Dedifferentiated amniotic fluid mesenchymal stem cell (primary cell): ENCODE data around the gene TEX30.
"Not testable (repeated sequence)": the region's sequence is repeated elsewhere in the genome, so short reads cannot be mapped to it uniquely, and the experiment has no call there.

Experiments used
- DNase-seq: peaks from one replicate; pipeline ENCODE4 v3.0.0-alpha.2; 2016; ENCODE audit errors: extremely low spot score

TEX30 gene

DNA sequence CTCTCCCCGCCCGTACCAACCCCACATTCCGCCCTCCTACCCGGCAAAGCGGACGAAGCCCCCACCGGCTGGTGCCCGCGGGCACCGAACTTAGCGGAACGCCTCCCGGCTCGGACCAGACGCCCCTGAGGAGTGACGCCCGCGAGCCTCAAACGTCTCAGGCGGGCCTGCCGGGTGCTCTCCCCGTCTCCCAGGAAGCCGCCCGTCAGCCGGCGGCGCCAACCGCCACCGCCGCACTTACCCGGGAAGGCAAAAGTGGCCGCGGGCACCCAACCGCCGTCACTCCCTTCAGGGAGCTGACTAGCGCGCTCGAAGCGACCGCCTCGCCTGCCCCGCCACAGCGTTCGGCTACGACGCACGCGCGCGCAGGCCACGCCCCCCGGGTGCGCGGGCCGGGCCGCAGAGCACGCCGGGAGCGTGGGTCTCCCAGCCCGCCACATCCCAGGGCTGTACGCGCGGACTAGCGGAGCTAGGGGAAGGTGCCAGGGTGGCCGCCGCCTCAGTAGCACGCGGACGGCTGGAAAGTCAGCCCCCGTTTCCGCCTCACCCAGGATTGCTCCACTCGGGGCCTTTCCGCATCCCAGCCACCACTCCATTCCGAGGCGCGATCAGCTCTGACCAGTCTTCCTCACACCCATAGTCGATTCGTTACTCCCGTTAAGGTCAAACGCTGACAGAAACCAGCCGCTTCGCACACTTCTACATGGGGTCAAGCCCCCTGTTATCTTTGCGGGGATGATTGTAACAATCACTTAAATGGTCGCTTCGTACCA, at the start of gene TEX30:
Gene TEX30 (minus strand): TSS at position 346 of the 773 bp plus-strand sequence. CDS start 3,760 bp downstream, outside the sequence.
- DNase-seq = peak; percentile 71

DNA sequence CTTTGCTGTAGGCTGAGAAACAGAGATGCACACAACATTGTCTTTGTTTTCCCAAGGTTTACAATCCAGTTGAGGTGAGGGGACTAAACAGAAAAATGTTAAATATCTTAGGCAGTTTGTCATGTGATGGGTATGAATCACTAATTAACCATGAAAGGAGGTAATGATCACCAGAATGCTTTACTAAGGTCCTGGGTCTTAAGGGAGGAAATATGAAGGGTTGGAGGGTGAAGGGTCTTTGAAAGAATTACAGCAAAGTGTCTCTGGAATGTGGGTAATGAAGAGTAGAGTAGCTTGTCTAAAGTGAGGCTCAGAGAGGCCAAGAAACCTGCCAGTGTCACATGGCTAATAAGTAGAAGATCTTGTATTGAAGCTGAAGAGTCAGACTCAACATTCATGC, 44.3 kb upstream of the TEX30 start:
- no peak for DNase-seq

DNA sequence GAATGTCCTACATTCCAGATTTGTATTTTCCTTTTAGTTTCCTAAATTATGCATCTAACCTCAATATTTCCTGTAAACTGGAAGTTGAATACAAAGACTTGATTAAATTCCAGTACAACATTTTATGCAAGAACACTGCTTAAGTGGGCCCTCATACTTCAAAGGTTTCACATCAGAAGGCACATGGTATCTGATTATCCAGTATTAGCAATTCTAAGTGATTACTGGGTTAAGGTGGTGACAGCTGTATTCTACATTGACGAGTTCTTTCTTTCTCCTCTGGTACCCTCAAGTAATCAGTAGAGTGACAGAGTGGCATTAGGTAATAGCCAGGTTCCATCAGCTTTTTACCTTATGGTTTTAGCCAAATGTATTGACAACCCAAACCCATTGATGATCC, 43.7 kb upstream of the TEX30 start:
- DNase-seq = no peak

DNA sequence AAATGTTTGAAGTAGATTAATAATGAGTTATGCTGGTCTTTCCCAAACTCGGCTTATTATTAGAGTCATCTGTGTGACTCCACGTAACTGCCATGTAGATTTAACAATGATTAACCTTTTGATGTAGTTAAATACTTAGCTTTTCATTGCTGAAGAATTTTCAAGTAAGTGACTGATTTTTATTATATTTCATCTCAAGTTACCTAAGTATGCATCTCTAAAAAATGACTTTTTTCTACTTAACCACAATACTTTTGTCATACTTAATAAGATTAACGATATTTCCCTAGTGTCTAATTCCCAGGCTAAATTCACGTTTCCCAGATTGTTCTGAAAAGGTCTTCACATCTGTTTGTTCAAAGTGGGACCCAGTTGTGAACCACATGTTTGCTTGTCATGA, 43.1 kb upstream of the TEX30 start:
- DNase-seq = no peak

DNA sequence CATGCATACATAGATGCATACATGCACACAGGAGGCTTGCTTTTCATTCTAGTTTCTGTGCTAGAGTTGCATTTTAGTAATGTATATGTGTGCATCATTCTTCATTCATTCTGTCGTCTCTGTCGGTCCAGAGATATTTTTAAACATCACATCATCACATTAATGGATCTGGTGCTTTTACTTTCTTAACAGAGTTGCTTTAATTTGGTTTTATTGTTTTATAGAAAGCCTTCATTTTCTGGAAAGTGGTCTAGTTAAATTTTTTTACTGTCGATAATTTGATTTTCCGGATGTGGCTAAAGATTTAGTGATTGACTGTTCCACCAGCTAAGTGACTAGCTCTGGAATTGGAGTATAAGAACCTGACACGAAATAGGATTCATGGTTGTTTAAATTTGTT, 42.2 kb upstream of the TEX30 start:
- DNase-seq = no peak

DNA sequence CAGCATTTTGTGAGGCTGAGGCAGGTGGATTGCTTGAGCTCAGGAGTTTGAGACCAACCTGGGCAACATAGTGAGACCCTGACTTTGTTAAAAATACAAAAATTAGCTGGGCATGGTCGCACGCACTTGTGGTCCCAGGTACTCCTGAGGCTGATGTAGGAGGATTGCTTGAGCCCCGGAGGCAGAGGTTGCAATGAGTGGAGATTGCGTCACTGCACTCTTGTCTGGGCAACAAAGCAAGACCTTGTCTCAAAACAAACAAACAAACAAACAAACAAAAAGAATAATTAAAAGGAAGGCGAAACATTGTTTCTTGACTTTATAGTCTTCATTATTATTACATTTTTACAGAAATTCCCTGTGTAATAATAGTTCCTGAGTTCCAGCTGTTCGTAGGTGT, 41.2 kb upstream of the TEX30 start:
- DNase-seq = no peak

- no peak for DNase-seq
These were observed 40.5 kb upstream of the TEX30 start for GRCh38 chr13:102814025-102814607.

DNA sequence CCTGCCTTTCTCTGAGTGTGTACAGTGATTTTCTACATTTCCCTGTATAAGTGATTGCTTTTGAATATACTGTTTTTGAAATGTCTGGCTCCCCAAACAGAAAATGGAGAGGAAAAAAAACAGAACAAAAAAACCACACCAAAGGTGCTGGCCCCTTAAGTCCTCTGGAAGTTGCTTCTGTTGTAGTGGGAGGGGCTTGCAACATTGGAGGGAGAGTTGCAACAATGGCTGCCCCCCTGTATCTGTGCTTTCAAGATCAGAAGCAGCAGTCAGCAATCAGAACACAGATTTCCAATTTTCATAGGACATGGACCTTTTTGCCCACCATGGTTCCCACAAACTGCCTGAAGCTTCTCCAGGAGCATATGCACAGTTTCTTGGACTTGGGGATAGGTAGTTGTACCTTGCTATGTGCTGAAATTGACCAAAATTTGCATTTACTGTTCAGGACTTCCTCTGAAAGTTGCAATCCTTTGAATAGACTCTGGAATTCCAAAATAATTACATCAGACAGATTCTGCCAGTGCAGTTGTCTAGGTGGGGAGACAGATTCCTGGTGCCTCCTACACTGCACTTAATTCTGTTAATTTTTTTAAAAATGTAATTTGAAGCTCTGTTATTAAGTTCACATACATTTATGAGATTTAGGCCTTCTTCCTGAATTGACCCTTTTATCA, 39.2 kb upstream of the TEX30 start:
- no peak for DNase-seq

- no peak for DNase-seq
These were observed 34.1 kb upstream of the TEX30 start for GRCh38 chr13:102807699-102808098.

DNA sequence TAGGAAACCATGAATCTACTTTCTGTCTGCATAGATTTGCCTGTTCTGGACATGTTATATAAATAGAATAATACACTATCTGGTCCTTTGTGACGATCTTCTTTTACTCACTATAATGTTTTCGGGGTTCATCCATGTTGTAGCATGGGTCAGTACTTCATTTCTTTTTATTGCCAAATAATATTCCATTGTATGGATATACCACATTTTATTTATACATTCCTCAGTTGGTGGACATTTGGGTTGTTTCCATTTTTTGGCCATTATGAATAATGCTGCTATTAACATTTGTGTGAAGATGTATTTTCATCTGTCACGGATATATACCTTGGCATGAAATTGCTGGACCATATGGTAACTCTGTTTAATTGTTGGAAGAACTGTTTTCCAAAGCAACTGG, 32.1 kb upstream of the TEX30 start:
- no peak for DNase-seq

DNA sequence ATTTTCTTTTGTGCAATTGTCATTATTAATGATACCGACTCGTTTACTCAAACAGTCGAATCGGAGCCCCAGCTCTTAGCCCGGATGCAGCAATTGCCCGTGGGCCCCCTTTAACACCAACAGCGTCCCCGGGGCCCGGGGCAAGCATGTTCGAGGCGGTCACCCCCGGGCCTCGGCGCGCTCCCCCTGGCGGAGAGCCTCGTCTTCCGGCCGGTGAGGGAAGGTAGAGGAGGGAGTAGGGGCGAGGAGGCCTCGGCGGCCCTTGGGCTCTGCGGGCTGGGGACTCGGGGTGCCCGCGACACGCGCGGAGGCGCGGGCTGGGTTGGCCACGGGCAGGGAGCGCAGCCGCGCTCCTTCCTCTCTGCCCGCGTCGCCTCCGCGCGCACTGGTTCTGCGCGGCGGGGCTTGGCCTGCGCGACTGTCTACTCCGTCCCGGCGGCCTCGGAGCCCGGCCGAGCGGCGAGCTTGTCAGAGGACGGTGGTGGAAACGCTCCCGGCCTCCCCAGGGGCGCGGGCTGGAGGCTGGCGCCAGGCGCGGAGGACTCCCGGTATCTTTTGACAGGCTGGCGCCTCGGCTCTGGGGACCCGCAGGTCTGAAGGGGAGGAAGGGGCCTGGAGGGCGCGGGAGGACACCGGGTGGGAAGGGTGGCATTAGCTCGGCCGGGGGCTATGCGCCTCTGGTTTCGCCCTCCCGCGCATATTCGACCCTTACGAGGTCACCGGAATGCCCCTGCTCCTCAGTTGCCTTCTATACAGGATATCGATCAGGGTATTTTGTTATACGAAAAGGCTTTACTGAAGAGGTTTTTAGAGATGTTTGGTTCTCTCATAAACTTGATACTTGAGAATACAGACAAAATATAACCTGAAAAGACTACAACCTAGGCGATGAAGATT, 26.8 kb upstream of the TEX30 start:
- peak; percentile 72 for DNase-seq

- no peak for DNase-seq
These were observed 26.0 kb upstream of the TEX30 start for GRCh38 chr13:102799426-102800144.

- peak; percentile 87 for DNase-seq
These were observed 25.2 kb upstream of the TEX30 start, which contains the start of the genes BIVM and POGLUT2 for GRCh38 chr13:102798581-102799425. BIVM (plus strand) TSS chr13:102799119; CDS start chr13:102807268, 8,149 bp downstream. POGLUT2 (minus strand) TSS chr13:102798976; CDS start chr13:102798670, 306 bp downstream.

DNA sequence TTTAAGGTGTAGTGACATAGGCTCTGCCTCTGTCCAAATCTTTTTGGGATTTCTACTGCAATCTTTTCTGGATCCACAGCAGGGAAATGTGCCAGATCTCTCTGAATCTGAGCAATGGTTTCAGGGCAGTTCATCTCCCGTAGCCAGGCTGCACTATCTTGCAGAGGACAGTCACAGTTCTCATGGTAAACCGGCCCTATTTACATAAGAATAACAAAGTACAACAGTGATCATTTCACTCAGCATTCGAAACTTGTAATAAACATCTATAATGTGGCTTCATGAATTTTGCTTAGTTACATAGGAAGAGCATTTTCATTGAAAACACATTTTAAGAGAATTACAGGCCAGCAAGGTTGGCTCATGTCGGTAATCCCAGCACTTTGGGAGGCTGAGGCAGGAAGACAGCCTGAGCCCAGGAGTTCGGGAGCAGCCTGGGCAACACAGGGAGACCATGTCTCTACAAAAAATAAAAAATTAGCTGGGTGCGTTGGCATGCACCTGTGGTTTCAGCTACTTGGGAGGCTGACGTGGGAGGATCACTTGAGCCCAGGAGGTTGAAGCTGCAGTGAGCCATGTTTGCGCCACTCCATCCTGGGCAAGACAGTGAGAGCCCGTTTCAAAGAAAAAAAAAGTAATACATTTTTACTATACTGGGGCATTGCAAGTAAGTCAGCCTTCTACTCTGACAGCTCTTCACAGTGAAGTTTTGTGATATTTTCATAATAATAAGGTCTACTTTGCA, 20.2 kb upstream of the TEX30 start:
- DNase-seq = no peak

- no peak for DNase-seq
These were observed 18.8 kb upstream of the TEX30 start for GRCh38 chr13:102792396-102792795.

DNA sequence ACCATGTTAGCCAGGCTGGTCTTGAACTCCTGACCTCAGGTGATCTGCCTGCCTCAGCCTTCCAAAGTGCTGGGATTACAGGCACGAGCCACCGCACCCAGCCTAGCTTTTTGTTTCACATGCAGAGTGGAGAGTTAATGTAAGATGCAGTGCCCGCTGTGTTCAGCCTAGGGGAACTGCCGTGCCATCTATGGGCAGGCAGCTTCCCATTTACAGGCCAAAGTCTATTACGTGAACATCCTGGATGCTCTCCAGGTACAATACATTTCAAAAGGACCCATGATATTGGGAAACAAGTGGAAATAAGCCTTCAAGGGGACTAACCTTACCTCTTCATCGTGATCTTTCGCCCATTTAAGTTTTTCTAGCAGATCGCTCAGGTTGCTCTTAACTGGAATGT, 15.1 kb upstream of the TEX30 start:
- no peak for DNase-seq

- no peak for DNase-seq
These were observed 10.9 kb upstream of the TEX30 start for GRCh38 chr13:102784483-102784882.

DNA sequence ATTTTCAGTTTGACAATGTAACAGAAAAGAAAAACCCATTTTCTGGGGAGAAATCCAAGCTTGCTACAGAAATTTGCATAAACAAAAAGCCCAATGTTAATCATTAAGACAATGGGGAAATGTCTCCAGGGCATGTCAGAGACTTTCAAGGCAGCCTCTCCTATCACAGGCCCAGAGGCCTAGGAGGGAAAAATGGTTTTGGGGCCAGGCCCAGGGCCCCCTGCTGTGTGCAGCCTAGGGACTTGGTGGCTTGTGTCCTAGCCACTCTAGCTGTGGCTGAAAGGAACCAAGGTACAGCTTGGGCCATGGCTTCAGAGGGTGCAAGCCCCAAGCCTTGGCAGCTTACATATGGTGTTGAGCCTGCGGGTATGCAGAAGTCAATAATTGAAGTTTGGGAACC, 8.0 kb upstream of the TEX30 start:
- no peak for DNase-seq

DNA sequence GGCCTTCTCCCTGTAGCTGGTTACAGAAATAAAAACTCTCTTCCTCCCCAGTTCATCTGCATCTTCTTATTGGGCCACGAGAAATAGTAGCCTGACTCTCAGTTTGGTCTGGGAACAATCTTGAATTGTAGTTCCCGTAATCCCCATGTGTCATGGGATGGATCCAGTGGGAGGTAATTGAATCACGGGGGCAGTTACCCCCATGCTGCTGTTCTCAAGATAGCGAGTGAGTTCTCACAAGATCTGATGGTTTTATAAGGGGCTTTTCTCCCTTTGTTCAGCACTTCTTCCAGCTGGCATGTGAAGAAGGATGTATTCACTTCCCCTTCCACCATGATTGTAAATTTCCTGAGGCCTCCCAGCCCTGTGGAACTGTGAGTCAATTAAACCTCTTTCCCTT, 7.1 kb upstream of the TEX30 start:
- not testable (repeated sequence) for DNase-seq
